HG03378 (cell line): ENCODE results near the gene DHRS2.
"Not testable (repeated sequence)": the region's sequence is repeated elsewhere in the genome, so short reads cannot be mapped to it uniquely, and the experiment has no call there.

ENCODE experiments used
- ATAC-seq: cut with Tn5 transposase; IDR thresholded peaks from one replicate; pipeline ENCODE4 v1.9.1; 2021; ENCODE audit warnings: mild to moderate bottlenecking, moderate library complexity; ENCODE audit not compliant: unreplicated experiment

DHRS2 gene

GRCh38 chr14:23636317-23637211 is at the start of gene DHRS2:
Gene DHRS2, plus strand, starts transcription at chr14:23636364. Its CDS starts 2,501 bp downstream, at chr14:23638865.
- ATAC-seq = no peak

- peak; percentile 96 for ATAC-seq
Measured at GRCh38 chr14:23588884-23589598, 47.1 kb upstream of the DHRS2 start.

GRCh38 chr14:23589606-23590005 is 46.6 kb upstream of the DHRS2 start:
- no peak for ATAC-seq

GRCh38 chr14:23590198-23590597 is 46.0 kb upstream of the DHRS2 start:
- no peak for ATAC-seq

GRCh38 chr14:23594191-23594590 is 42.0 kb upstream of the DHRS2 start:
- not testable (repeated sequence) for ATAC-seq

- ATAC-seq = no peak
Measured at GRCh38 chr14:23600322-23600707, 35.8 kb upstream of the DHRS2 start.

GRCh38 chr14:23600806-23601205 is 35.4 kb upstream of the DHRS2 start:
- no peak for ATAC-seq

GRCh38 chr14:23601424-23601823 is 34.7 kb upstream of the DHRS2 start:
- ATAC-seq = no peak

- ATAC-seq = no peak
Measured at GRCh38 chr14:23601845-23602180, 34.4 kb upstream of the DHRS2 start.

- ATAC-seq = no peak
Measured at GRCh38 chr14:23602181-23603095, 33.7 kb upstream of the DHRS2 start.

- no peak for ATAC-seq
Measured at GRCh38 chr14:23603103-23603502, 33.1 kb upstream of the DHRS2 start.

GRCh38 chr14:23604148-23604547 is 32.0 kb upstream of the DHRS2 start:
- ATAC-seq = no peak

- no peak for ATAC-seq
Measured at GRCh38 chr14:23604675-23605170, 31.4 kb upstream of the DHRS2 start.

GRCh38 chr14:23605931-23606585 is 30.1 kb upstream of the DHRS2 start:
- peak; percentile 84 for ATAC-seq

GRCh38 chr14:23608454-23608853 is 27.7 kb upstream of the DHRS2 start:
- no peak for ATAC-seq

GRCh38 chr14:23609001-23609400 is 27.2 kb upstream of the DHRS2 start:
- ATAC-seq = no peak

GRCh38 chr14:23609411-23610089 is 26.6 kb upstream of the DHRS2 start:
- ATAC-seq = not testable (repeated sequence)

- no peak for ATAC-seq
Measured at GRCh38 chr14:23610090-23610814, 25.9 kb upstream of the DHRS2 start.

- ATAC-seq = no peak
Measured at GRCh38 chr14:23610815-23611289, 25.3 kb upstream of the DHRS2 start.
